H1 (cell line): Measurements from ENCODE around the gene TMIGD1. TPM values are rescaled to one million over a fixed set of nuclear protein-coding genes. Genes with fewer than 3 reads are reported as not detected.

Experiments used
- CBX5 ChIP-seq: fragments of 300-800, 300-1000 bp; sonication (generic); IDR thresholded peaks from 2 replicates; pipeline ENCODE4 v1.7.1; 2016; ENCODE audit warnings: antibody characterized with exemption, low read length, low read depth
- FOSL1 ChIP-seq: IDR thresholded peaks from 2 replicates; pipeline ENCODE4 v1.6.1; 2011; ENCODE audit warnings: mild to moderate bottlenecking, low read depth, low read length, moderate library complexity; ENCODE audit not compliant: insufficient read depth
- TAF1 ChIP-seq: IDR thresholded peaks from 2 replicates; pipeline ENCODE4 v1.6.1; 2011; ENCODE audit warnings: mild to moderate bottlenecking, low read depth, low read length
- polyA plus RNA-seq, 7 experiments: library from polyadenylated mRNA; depleted of rRNA in 3 of 7; stranded (reverse) in 5 of 7; unstranded in 2 of 7; fragments of >200 nt in 5 of 7; fragments of 200-250 nt in 2 of 7; gene quantifications; 1 replicate in 5 of 7; 2 replicates in 1 of 7; 4 replicates in 1 of 7; pipeline versions ENCODE4 v1.2.1 to v1.2.3, GENCODE V29; 2011 to 2013; ENCODE audit warnings: missing spikeins in 2 of 7, mixed read lengths in 2 of 7
- total RNA-seq: library from RNA; stranded (reverse); fragmentation: NEBNext Ultra II Directional; extraction: Animal tissue kit (Norgen Biotek cat#: 25700); gene quantifications from 2 replicates; pipeline ENCODE4 v1.2.1, GENCODE V29; 2021

TMIGD1 gene
- total and polyA plus RNA-seq, 2 of the 8 experiments (the other 6 are each of a cell fraction or from before 2014, with no cell fraction given): not detected

- no peak for TF ChIP-seq TAF1
- no peak for TF ChIP-seq CBX5
- no peak for TF ChIP-seq FOSL1
- TF ChIP-seq, all 59 proteins: peak for 0
Observed at GRCh38 chr17:30340801-30341356, 7.0 kb upstream of the TMIGD1 start (continued).
